ENCODE results near the gene SMIM27.

DNA sequence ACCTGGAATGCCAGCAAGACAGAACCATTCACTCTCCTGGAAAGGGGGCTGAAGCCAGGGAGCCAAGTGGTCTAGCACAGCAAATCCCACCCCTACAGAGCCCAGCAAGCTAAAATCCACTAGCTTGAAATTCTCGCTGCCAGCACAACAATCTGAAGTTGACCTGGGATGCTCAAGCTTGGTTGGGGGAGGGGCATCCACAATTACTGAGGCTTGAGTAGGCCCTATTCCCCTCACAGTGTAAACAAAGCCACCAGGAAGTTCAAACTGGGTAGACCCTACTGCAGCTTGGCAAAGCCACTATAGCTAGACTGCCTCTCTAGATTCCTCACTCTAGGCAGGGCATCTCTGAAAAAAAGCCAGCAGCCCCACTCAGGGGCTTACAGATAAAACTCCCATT is 43.4 kb upstream of the SMIM27 start:
- TF ChIP-seq EZH2 (IDR thresholded peaks at IDR 0.05; ENCODE audit: insufficient read depth, poor library complexity, severe bottlenecking): no peak
- no peak for TF ChIP-seq EZH2phosphoT487 (IDR thresholded peaks at IDR 0.05; ENCODE audit: insufficient read depth, low read depth)
